ENCODE data around the gene RPL7L1. TPM values are rescaled to one million over a fixed set of nuclear protein-coding genes. Genes with fewer than 3 reads are reported as not detected.

The RPL7L1 gene
- total RNA-seq, 4 donors from 2014 or later = 66.8 to 82.2 (median 76.9) TPM

DNA sequence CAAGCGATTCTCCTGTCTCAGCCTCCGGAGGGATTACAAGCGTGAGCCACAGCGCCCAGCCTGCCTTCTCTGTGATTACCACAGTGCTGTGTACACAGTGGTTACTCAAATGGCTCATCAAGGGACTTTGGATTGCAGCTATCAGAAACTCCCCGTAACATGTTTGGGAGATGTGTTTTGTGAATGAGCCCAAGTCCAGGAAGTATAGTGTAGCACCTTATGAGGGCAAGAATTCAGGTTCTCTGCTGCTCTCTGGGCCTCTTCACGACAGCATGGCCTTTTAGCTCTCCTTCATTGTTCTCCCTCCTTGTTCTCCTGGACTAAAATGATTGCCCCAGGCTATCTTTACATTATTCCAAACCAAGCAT, 34.1 kb upstream of the RPL7L1 start:
- H3K36me3 ChIP-seq = peaks cover 0 to 16% (median 12%) of the 10 kb centered on the region in 4 donors
- no peaks in the 10 kb centered on the region for H3K27me3 ChIP-seq
- no peak overlapping the region for H3K27ac ChIP-seq (replicated peaks in 1 of 4)
- no peak for DNase-seq (ENCODE audit: extremely low spot score)
- intact Hi-C loops (cut with DNase I) = no loop called here
- TF ChIP-seq POLR2A (IDR thresholded peaks at IDR 0.05; ENCODE audit: low read depth) (no peak), EP300 (IDR thresholded peaks at IDR 0.05) (no peak), POLR2AphosphoS5 (IDR thresholded peaks at IDR 0.05) (no peak), CTCF (IDR thresholded peaks at IDR 0.05) (no peak)
- 97% methylated on average over 2 of the region's 6 CpGs for WGBS
- no peaks in the 10 kb centered on the region for H3K9me3 ChIP-seq
- no peaks in the 10 kb centered on the region for H3K4me1 ChIP-seq
- no peak overlapping the region for H3K4me3 ChIP-seq

DNA sequence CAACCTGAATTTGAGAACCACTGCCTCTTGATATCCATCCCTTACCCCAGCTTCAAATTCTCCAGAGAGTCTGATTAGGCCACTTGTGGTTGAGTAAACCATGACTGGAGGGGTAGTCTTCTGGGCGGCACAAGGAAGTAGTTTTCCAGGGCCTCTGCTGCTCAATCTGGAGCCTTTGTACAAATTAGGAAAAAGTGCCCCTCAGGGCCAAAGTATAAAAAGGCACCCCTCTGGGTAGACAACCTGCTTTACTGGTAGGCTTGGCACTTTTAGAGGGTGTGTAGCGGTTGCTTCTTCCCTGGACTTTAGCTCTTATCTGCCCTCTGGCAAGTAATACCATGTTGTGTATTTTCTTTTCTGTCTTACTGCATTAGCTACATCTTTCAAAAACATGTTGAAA, 32.9 kb upstream of the RPL7L1 start:
- 97% methylated on average over 2 of the region's 2 CpGs for WGBS

GRCh38 chr6:42848700-42849099, 30.7 kb upstream of the RPL7L1 start:
- no peak for DNase-seq (ENCODE audit: extremely low spot score)
- Histone ChIP-seq H3K4me3 (no peak overlapping the region), H3K9me3 (no peaks in the 10 kb centered on the region), H3K4me1 (no peaks in the 10 kb centered on the region), H3K27ac (replicated peaks in 1 of 4) (no peak overlapping the region), H3K27me3 (no peaks in the 10 kb centered on the region), H3K36me3 (peaks cover 16 to 39% (median 29%) of the 10 kb centered on the region in 4 donors)
- intact Hi-C loops (cut with DNase I) = no loop called here
- TF ChIP-seq CTCF (IDR thresholded peaks at IDR 0.05) = no peak
- no peak for TF ChIP-seq EP300 (IDR thresholded peaks at IDR 0.05)
- TF ChIP-seq POLR2A (IDR thresholded peaks at IDR 0.05; ENCODE audit: low read depth) = no peak
- no peak for TF ChIP-seq POLR2AphosphoS5 (IDR thresholded peaks at IDR 0.05)
- WGBS = 80% methylated on average over 4 of the region's 4 CpGs

More for the DNA sequence above, 32.9 kb upstream of the RPL7L1 start:
- intact Hi-C loops (cut with DNase I) = no loop called here
- H3K4me1 ChIP-seq = no peaks in the 10 kb centered on the region
- peaks cover 0 to 17% (median 12%) of the 10 kb centered on the region in 4 donors for H3K36me3 ChIP-seq
- DNase-seq (ENCODE audit: extremely low spot score) = no peak
- H3K4me3 ChIP-seq = no peak overlapping the region
- TF ChIP-seq EP300 (IDR thresholded peaks at IDR 0.05) (no peak), POLR2A (IDR thresholded peaks at IDR 0.05; ENCODE audit: low read depth) (no peak), POLR2AphosphoS5 (IDR thresholded peaks at IDR 0.05) (no peak)
- H3K27me3 ChIP-seq = no peaks in the 10 kb centered on the region
- H3K27ac ChIP-seq (replicated peaks in 1 of 4) = no peak overlapping the region
- H3K9me3 ChIP-seq = no peaks in the 10 kb centered on the region

- DNase-seq (ENCODE audit: extremely low spot score) = no peak
- H3K36me3 ChIP-seq = peaks cover 31 to 58% (median 47%) of the 10 kb centered on the region in 4 donors
- intact Hi-C loops (cut with DNase I) = no loop called here
- H3K4me1 ChIP-seq = no peaks in the 10 kb centered on the region
- H3K27ac ChIP-seq (replicated peaks in 1 of 4) = no peak overlapping the region
- no peak for TF ChIP-seq EP300 (IDR thresholded peaks at IDR 0.05)
- TF ChIP-seq CTCF (IDR thresholded peaks at IDR 0.05) = no peak
- no peak for TF ChIP-seq POLR2AphosphoS5 (IDR thresholded peaks at IDR 0.05)
- no peak for TF ChIP-seq POLR2A (IDR thresholded peaks at IDR 0.05; ENCODE audit: low read depth)
- H3K27me3 ChIP-seq = no peaks in the 10 kb centered on the region
- whole genome bisulfite sequencing = 90% methylated on average over 2 of the region's 2 CpGs
- H3K4me3 ChIP-seq = no peak overlapping the region
- H3K9me3 ChIP-seq = no peaks in the 10 kb centered on the region
These were observed 27.8 kb upstream of the RPL7L1 start for GRCh38 chr6:42851599-42851998.

DNA sequence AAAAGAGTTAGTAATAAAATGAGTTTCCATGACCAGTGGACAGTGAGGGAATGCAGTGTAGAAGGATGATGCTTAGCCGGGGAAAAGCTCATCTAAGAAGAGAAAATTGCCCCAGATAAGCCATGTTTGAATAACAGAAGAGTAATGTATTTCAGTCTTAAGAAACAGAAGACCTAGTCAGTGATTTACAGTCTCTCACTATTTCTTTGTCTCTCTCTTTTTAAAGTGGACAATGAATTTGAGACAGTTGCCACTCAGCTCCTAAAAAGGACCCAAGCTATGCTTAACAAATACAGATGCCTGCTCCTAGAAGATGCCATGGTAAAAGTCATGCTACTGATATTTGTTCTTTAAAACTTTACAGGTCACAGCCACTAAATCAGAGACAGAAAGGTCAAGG, 19.4 kb upstream of the RPL7L1 start:
- WGBS = 95% methylated on average over 1 of the region's 1 CpG
- no peaks in the 10 kb centered on the region for H3K4me1 ChIP-seq
- intact Hi-C loops (cut with DNase I) = no loop called here
- H3K4me3 ChIP-seq = no peak overlapping the region
- TF ChIP-seq CTCF (IDR thresholded peaks at IDR 0.05) = no peak
- H3K36me3 ChIP-seq = peaks cover 82 to 100% (median 99%) of the 10 kb centered on the region in 4 donors
- no peaks in the 10 kb centered on the region for H3K9me3 ChIP-seq
- H3K27ac ChIP-seq (replicated peaks in 1 of 4) = no peak overlapping the region
- H3K27me3 ChIP-seq = no peaks in the 10 kb centered on the region
- DNase-seq (ENCODE audit: extremely low spot score) = no peak

All from esophagus muscularis mucosa (tissue), 4 donors.